ENCODE measurements around the gene BCAR1. TPM values are rescaled to one million over a fixed set of nuclear protein-coding genes. Genes with fewer than 3 reads are reported as not detected.

The BCAR1 gene
- polyA plus RNA-seq, 3 donors from 2014 or later, result not detected

DNA sequence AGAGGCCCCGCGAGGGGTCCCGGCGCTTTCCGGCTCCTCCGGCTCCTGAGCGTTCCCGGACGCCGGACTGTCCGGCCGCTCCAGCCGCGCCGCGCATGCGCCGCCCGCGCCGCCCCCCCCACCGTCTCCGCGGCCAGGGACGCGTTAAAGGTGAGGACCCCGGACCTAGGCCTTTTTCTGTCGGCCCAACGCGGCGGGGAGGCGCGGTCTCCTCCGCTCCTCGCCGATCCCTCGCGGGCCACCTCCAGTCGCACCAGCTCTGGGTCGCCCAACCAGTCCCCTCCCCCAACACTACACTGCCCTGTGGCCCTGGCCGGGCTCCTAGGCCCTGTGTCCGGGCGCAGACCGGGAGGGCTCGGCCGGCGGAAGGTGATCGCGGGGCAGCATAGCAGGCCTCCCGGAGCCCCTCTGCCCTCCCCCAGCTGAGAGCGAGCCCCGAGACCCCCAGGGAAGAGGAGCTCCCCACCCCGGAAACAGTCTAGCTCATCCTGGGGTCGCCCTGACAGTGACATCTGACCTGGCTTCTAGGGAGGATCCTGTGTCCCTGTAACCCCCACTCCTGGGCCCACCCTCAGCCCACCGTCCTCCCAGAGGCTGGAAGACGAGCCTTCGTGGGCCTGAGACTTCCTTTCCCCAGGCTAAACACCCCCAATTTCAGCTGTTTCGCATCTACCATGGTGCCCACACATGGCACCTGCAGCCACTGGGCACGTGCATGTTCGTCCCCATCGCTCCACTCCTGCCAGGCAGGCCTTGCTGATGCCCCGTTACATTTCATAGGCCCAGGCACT, 14.7 kb upstream of the BCAR1 start:
- Mint-ChIP-seq H3K4me3 (peak overlapping the region; percentile 69 to 79 (median 73)), H3K4me1 (peaks cover 0 to 7% of the 10 kb centered on the region in 2 donors), H3K27me3 (ENCODE audit: low read depth in 3 of 3) (peaks cover 17 to 26% (median 22%) of the 10 kb centered on the region in 3 donors), H3K9me3 (peaks cover 0 to 5% (median 0%) of the 10 kb centered on the region in 6 donors), H3K27ac (no peak overlapping the region), H3K36me3 (no peaks in the 10 kb centered on the region)
- no peak for DNase-seq

DNA sequence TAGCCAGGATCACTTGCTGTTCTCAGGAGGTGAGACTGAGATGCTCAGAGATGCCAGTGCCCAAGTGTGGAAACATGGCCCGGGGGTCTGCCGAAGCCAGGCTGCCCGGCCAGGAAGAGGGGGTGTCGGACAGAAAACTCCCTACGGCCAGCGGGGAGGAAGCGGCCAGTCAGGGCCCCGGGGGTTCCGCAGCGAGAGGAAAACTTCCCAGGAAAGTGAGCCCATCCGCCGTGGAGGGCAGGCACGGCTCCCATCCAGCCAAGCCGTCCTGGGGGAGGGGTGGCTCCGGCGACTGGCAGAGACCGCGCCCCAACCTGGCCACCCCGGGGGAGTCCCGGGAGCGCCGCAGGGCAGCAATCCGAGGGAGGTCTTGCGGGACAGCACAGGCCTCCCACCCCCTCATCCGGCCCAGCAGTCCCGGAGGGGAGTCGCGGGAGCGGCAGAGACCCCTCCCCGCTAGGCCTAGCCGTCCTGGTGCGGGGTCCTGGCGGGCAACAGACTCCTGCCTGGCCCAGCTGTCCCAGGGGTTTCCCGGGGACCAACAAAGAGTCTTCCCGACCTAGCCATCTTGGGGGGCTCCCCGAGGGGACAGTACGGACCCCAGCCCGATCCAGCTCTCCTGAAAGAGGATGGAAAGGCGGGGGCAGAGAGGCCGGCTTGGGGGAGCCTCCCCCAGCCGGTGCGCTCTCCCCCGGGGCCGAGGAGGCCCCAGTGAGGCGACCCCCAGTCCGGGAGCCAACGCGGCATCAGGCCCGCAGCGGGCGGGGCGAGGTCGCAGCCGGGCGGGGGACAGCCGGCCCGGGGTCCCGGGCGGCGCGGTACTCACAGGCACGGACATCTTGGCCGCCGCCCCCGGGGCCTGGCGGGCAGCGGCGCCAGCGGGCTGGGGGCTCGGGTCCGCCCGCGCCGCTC, 13.8 kb upstream of the BCAR1 start:
- peak overlapping the region in 4 of 5 donors; percentile 21 to 70 (median 64) for H3K4me3 Mint-ChIP-seq
- H3K36me3 Mint-ChIP-seq, result no peaks in the 10 kb centered on the region
- DNase-seq, result no peak
- peaks cover 0 to 7% of the 10 kb centered on the region in 2 donors for H3K4me1 Mint-ChIP-seq
- H3K27me3 Mint-ChIP-seq (ENCODE audit: low read depth in 3 of 3), result peaks cover 18 to 23% (median 22%) of the 10 kb centered on the region in 3 donors
- no peak overlapping the region for H3K27ac Mint-ChIP-seq
- peaks cover 0 to 5% (median 0%) of the 10 kb centered on the region in 6 donors for H3K9me3 Mint-ChIP-seq

DNA sequence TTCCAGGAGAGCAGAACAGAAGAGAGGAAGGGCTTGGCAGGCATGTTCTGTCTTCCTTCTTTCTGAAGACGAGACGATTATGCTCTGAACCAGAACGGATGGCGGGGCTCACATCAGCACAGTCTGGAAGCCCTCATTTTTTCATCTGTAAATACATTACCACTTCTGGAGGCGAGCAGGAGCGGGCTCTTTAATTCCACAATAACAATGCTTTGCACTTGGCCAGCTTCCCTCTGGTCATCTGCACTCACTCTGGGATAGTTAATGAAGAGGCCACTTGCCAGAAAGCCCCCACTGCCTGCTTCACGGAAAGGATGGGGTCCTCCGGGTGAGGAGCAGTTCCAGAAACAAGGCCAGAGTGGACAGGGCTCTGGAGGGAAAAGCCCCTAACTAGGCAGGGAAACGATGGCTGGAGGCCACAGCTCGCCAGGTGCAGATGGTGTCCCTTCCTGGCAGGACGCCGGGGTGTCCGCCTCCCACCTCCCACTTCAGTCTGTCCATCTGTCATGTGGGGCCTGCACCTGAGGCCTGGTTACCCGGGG, 13.1 kb upstream of the BCAR1 start:
- Mint-ChIP-seq H3K36me3 (no peaks in the 10 kb centered on the region), H3K4me1 (peaks cover 0 to 7% of the 10 kb centered on the region in 2 donors), H3K27me3 (ENCODE audit: low read depth in 3 of 3) (peaks cover 18 to 22% (median 22%) of the 10 kb centered on the region in 3 donors), H3K4me3 (peak overlapping the region; percentile 51 to 72 (median 69)), H3K27ac (no peak overlapping the region), H3K9me3 (peaks cover 0 to 5% (median 0%) of the 10 kb centered on the region in 6 donors)
- DNase-seq, result no peak

DNA sequence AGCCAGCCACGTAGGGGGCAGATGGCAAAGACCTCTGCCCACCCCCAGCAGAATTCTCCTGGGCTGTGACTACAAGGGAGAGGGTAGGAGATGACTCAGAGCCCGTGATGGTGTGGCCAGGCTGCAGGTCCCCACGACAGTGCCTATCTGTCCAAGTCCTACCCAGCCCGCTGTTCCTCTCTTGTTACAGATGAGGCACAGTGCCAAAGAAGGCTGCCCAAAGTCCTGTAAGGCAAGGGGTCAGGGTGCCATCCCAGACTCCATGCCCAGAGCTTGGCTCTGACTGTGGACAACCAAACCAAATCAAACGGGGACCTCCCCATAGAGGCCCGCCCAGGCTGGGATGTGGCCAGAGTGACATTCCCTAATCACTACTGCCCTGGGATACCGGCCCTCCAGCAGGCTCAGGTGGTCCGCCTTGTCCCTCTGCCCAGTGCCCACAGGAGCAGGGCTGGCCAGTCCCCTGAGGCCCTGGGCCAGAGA, 12.6 kb upstream of the BCAR1 start:
- H3K36me3 Mint-ChIP-seq, result no peaks in the 10 kb centered on the region
- peaks cover 0 to 7% of the 10 kb centered on the region in 2 donors for H3K4me1 Mint-ChIP-seq
- peak overlapping the region; percentile 51 to 72 (median 69) for H3K4me3 Mint-ChIP-seq
- no peak overlapping the region for H3K27ac Mint-ChIP-seq
- H3K27me3 Mint-ChIP-seq (ENCODE audit: low read depth in 3 of 3), result peaks cover 15 to 25% (median 23%) of the 10 kb centered on the region in 3 donors
- H3K9me3 Mint-ChIP-seq, result peaks cover 0 to 5% (median 0%) of the 10 kb centered on the region in 6 donors
- DNase-seq, result no peak

DNA sequence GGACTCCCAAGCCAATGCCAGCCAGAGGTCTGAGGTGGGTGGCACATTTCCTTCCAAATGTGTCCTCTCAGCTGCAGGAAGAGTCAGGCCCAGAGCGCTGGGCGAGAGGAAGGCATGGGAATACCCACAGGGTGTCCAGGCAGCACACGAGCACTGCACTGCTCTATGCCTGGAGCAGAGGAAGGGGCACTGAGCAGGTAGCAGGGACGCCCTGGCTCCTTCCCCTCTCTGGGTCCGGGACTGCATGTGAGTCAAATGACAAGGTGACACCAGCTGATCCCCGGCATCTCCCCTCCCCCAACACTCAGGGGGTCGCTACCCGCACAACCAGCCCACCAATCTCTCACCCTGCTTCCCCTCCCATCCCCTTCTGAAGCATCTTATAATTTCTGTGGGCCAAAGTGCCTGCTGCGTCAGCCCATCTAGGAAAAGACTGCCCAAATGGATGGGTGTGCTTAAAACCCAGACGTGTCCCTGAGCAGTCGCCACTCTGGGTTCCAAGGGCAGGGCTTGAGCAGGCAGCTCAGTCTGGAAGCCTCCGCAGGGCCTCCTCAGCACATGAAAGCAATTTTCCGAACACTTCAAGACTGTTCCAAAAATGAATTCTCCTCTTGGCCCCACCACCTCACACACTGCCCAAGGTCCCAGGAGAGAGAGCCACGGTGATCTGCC, 12.0 kb upstream of the BCAR1 start:
- Mint-ChIP-seq H3K9me3 (peaks cover 0 to 5% (median 0%) of the 10 kb centered on the region in 6 donors), H3K4me3 (peak overlapping the region in 1 of 5 donors; percentile 7), H3K27me3 (ENCODE audit: low read depth in 3 of 3) (peaks cover 15 to 25% (median 23%) of the 10 kb centered on the region in 3 donors), H3K27ac (no peak overlapping the region), H3K4me1 (peaks cover 0 to 7% of the 10 kb centered on the region in 2 donors), H3K36me3 (no peaks in the 10 kb centered on the region)
- DNase-seq, result no peak

DNA sequence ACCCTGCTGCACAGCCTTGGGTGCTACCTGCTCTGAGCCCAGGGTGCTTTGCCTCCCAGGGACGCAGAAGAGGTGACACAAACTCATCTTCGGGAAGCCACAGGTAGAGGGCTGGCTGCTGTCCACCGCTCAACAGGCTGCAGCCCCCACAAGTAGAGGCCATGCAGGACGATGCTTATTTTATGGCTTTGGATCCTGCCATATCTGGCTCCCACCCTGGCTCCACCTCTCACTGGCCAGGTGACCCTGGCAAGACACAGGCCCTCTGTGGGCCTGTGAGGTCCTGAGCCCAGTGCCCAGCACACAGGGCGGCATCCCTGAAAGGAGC, 11.3 kb upstream of the BCAR1 start:
- no peak overlapping the region for H3K4me3 Mint-ChIP-seq

DNA sequence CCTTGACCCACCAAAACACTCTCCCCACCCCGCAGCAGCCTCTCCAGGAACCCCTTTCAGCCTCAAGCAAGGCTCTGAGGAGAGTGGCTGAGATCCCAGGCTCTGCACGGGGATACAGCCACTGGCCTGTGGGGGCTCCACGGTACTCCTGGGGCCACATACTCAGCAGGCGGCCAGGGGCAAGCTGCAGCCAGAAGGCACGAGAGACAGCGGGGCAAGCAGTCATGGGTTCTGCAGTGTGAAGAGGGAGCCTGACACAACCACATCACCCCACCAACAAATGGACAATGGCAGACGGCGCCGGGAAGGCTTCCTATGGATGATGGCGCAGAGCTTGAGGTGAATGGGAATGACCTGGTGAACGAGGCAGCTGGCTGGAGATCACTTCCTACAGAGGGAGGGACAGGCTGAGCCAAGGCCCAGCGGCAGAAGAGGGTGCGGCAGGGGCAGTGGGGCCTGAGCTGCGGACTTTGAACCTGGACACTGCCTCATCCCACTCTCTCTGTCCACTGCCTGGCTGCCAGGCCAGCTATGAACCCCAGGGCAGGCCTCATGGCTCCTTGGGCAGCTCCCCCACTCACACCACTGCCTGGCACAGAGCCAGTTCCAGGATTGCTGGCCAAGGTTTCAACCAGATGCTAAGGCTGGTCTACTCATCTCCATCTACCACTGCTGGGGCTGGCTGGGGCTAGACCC, 10.8 kb upstream of the BCAR1 start:
- peaks cover 19 to 23% (median 23%) of the 10 kb centered on the region in 3 donors for H3K27me3 Mint-ChIP-seq (ENCODE audit: low read depth in 3 of 3)
- H3K27ac Mint-ChIP-seq, result no peak overlapping the region

More for the DNA sequence above, 11.3 kb upstream of the BCAR1 start:
- Mint-ChIP-seq H3K27ac (no peak overlapping the region), H3K4me1 (peaks cover 0 to 7% of the 10 kb centered on the region in 2 donors), H3K27me3 (ENCODE audit: low read depth in 3 of 3) (peaks cover 19 to 25% (median 23%) of the 10 kb centered on the region in 3 donors), H3K9me3 (peaks cover 0 to 5% (median 0%) of the 10 kb centered on the region in 6 donors), H3K36me3 (no peaks in the 10 kb centered on the region)
- DNase-seq, result no peak

DNA sequence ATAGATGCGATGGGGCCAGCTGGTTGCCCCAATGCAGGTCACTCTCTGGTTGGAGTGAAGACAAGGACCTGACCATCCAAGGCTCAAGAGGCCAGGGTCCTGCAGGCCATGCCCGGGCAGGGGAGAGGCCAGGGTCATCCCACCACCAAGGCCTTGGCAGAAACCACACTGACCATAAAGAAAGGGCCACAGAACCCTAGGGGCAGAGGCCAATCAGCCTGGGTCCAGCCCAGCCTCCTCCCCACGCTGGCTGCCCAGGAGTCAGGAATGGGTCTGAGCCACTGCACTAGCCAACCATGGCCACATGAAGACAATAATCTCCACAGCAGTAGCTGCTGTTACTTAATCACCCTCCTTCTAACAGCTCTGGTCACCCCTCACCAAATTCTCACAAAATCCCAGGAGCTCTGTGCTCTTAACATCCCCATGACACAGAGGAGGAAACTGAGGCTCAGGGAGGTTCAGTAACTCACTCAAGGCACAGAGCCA, 10.2 kb upstream of the BCAR1 start:
- Mint-ChIP-seq H3K4me1 (peaks cover 0 to 7% of the 10 kb centered on the region in 2 donors), H3K9me3 (peaks cover 0 to 5% (median 0%) of the 10 kb centered on the region in 6 donors), H3K36me3 (no peaks in the 10 kb centered on the region), H3K27me3 (ENCODE audit: low read depth in 3 of 3) (peaks cover 19 to 23% (median 22%) of the 10 kb centered on the region in 3 donors), H3K4me3 (no peak overlapping the region), H3K27ac (no peak overlapping the region)
- DNase-seq, result no peak

More for the DNA sequence above, 10.8 kb upstream of the BCAR1 start:
- no peaks in the 10 kb centered on the region for H3K36me3 Mint-ChIP-seq
- H3K4me3 Mint-ChIP-seq, result no peak overlapping the region
- DNase-seq, result no peak
- H3K4me1 Mint-ChIP-seq, result peaks cover 0 to 7% of the 10 kb centered on the region in 2 donors
- peaks cover 0 to 5% (median 0%) of the 10 kb centered on the region in 6 donors for H3K9me3 Mint-ChIP-seq

DNA sequence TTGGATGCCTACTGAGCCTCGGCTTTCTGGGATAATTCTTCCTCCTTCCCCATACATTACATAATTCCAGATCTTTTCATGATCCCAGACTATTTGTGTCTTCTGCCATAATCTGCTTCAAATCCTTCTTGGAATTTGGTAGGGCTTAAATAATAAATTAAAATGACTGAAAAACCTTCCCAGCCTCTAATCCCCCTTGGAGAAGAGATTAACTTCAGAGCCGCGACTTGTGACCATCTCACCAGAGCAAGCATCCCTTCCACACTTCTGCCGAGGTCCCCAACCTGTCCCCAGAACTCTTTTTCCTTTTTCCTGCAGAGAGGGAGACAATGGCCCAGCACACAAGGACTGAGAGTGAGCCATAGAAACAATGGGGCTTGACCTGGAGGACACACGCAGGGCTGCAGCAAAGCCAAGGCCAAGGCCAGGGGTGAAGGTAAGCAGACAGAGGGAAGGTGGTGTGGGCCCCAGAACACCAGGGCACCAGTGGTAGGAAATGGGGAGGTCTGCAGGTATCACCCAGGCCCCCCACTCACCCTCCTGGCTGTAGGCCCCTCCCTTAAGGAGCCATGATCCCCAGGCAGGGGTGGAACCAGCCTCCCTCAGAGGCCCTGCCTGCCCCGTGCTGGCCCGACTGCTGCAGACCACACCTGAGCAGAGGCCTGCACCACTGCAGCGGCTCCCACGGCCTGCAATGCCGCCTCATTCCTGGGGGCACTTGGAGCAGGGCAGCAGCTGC, 9.6 kb upstream of the BCAR1 start:
- H3K4me1 Mint-ChIP-seq, result peaks cover 0 to 5% of the 10 kb centered on the region in 2 donors
- DNase-seq, result no peak
- no peak overlapping the region for H3K27ac Mint-ChIP-seq
- peaks cover 0 to 5% (median 0%) of the 10 kb centered on the region in 6 donors for H3K9me3 Mint-ChIP-seq
- H3K27me3 Mint-ChIP-seq (ENCODE audit: low read depth in 3 of 3), result peaks cover 19 to 20% (median 20%) of the 10 kb centered on the region in 3 donors
- no peaks in the 10 kb centered on the region for H3K36me3 Mint-ChIP-seq
- H3K4me3 Mint-ChIP-seq, result no peak overlapping the region

DNA sequence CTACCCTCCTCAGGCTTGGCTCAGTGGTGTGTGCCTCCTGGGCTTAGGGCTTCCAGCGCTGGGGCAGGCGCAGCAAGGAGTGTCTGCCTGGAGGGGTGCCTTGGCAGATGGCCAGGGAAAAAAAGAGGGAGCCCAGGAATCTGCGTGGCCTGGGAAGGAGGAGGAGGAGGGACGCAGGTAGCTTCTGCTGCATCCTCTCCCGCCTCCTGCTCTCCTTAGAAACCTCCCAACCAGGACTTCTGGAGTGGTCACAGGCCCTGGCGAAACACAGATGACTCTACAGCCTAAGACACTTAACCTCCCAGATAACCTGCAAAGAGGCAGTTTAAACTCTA, 7.3 kb upstream of the BCAR1 start:
- H3K9me3 Mint-ChIP-seq, result peaks cover 0 to 7% (median 0%) of the 10 kb centered on the region in 6 donors
- H3K4me3 Mint-ChIP-seq, result no peak overlapping the region
- no peaks in the 10 kb centered on the region for H3K4me1 Mint-ChIP-seq
- H3K36me3 Mint-ChIP-seq, result no peaks in the 10 kb centered on the region
- H3K27ac Mint-ChIP-seq, result no peak overlapping the region
- no peak for DNase-seq
- peaks cover 14 to 16% (median 14%) of the 10 kb centered on the region in 3 donors for H3K27me3 Mint-ChIP-seq (ENCODE audit: low read depth in 3 of 3)

DNA sequence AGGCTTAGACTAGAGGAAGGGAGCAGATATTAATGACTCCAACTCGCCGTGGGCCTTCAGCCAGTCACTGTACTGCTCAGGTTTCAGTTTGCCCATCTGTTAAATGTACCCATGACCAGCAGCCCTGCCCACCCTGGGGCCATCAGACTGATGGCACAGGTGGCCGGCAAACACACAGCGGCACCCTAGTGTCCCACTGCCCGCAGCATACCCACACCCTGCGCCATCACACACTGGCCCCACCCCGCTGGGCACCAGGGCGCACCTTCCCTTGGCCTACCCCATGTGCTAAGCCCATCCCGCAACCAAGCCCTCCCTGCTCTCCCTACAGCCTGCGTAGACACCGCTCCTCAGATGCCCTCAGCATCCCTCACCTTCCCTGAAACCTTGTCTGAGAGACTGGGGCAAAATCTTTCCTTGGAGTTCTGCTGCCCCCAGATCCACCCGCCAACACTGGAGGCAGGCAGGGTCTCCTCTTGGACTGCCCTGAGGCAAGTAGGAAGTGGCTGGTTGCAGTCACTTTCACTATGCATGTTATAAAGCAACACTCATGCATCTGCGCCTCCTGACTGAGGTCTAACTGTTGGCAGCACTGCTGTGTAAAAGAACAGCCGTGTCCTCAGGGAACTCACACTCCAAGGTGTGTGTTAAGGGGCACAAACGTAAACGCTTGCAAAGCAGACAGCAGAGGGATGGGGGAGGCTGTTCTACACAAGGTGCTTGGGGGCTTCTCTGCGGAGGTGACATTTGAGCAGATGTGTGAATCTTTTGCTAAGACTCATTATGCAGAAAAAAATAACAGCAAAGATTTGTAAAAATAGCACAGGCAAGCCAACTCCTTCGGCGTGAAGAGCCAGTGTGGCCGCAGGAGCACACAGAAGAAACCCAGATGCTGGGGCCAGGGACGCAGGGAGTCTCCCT, 6.7 kb upstream of the BCAR1 start:
- Mint-ChIP-seq H3K27ac (no peak overlapping the region), H3K36me3 (no peaks in the 10 kb centered on the region), H3K27me3 (ENCODE audit: low read depth in 3 of 3) (peaks cover 12 to 16% (median 13%) of the 10 kb centered on the region in 3 donors), H3K9me3 (peaks cover 0 to 7% (median 0%) of the 10 kb centered on the region in 6 donors), H3K4me1 (no peaks in the 10 kb centered on the region), H3K4me3 (no peak overlapping the region)
- no peak for DNase-seq
